ENCODE measurements around the gene KRT15.

GRCh38 chr17:41490000-41490990 is 28.4 kb downstream of the KRT15 start:
- TF ChIP-seq CTCF (IDR thresholded peaks at IDR 0.05) (no peak), EZH2 (IDR thresholded peaks at IDR 0.05; ENCODE audit: borderline replicate concordance, insufficient read depth, low read depth, low read length, poor library complexity, severe bottlenecking) (no peak)

Measured in B cell (primary cell).